PFSK-1 (cell line): ENCODE results near the gene KDM6A.

ENCODE experiments used
- FOXP2 ChIP-seq: optimal IDR thresholded peaks from 2 replicates; pipeline ENCODE3; 2011; ENCODE audit warnings: borderline replicate concordance, control low read depth, inconsistent platforms; ENCODE audit not compliant: insufficient read depth; ENCODE audit errors: extremely low read length, extremely low read depth
- POLR2AphosphoS5 ChIP-seq: IDR thresholded peaks from 2 replicates; pipeline ENCODE4 v1.6.1; 2012; ENCODE audit warnings: low read depth, mild to moderate bottlenecking, control low read depth, low read length, moderate library complexity
- REST ChIP-seq, 2 experiments: IDR thresholded peaks; 2 replicates each; pipeline versions ENCODE4 v1.6.1 to v1.8.0; 2011 to 2012; ENCODE audit warnings: low read depth in 2 of 2, low read length in 2 of 2, control low read depth in 1 of 2, inconsistent platforms in 1 of 2, mild to moderate bottlenecking in 1 of 2, moderate library complexity in 1 of 2; ENCODE audit not compliant: insufficient read depth in 1 of 2
- SIN3A ChIP-seq: IDR thresholded peaks from 2 replicates; pipeline ENCODE4 v1.6.1; 2012; ENCODE audit warnings: mild to moderate bottlenecking, low read length, moderate library complexity, borderline replicate concordance; ENCODE audit not compliant: insufficient read depth
- TAF1 ChIP-seq: IDR thresholded peaks from 2 replicates; pipeline ENCODE4 v1.6.1; 2012; ENCODE audit warnings: low read length, control low read depth, borderline replicate concordance; ENCODE audit not compliant: insufficient read depth

KDM6A gene

GRCh38 chrX:44843318-44843702, 29.7 kb upstream of the KDM6A start:
- TF ChIP-seq SIN3A (no peak), REST (IDR thresholded peaks at IDR 0.05; ENCODE audit: insufficient read depth in 1 of 2, low read depth in 2 of 2, low read length in 2 of 2) (no peak), FOXP2 (no peak), TAF1 (no peak), POLR2AphosphoS5 (no peak)

GRCh38 chrX:44843753-44844152, 29.2 kb upstream of the KDM6A start, which contains the start of gene DUSP21:
Gene DUSP21 (plus strand): TSS chrX:44844021. CDS start chrX:44844133, 112 bp downstream.
- TF ChIP-seq TAF1: no peak
- TF ChIP-seq REST (IDR thresholded peaks at IDR 0.05; ENCODE audit: insufficient read depth in 1 of 2, low read depth in 2 of 2, low read length in 2 of 2): no peak
- no peak for TF ChIP-seq POLR2AphosphoS5
- TF ChIP-seq FOXP2: no peak
- TF ChIP-seq SIN3A: no peak

GRCh38 chrX:44844204-44844603, 28.8 kb upstream of the KDM6A start:
- TF ChIP-seq TAF1 (no peak), FOXP2 (no peak), SIN3A (no peak), REST (IDR thresholded peaks at IDR 0.05; ENCODE audit: insufficient read depth in 1 of 2, low read depth in 2 of 2, low read length in 2 of 2) (no peak), POLR2AphosphoS5 (no peak)

GRCh38 chrX:44871114-44871645, 1.8 kb upstream of the KDM6A start:
- TF ChIP-seq TAF1 (no peak), SIN3A (no peak), POLR2AphosphoS5 (no peak), FOXP2 (no peak), REST (IDR thresholded peaks at IDR 0.05; ENCODE audit: insufficient read depth in 1 of 2, low read depth in 2 of 2, low read length in 2 of 2) (no peak)
